Effector CD8-positive, alpha-beta T cell (primary cell): ENCODE results near the gene MAGI2.

Experiments used
- DNase-seq: peaks from one replicate; lab custom pipeline; 2025; lab: John Stamatoyannopoulos, UW

MAGI2 gene

DNA sequence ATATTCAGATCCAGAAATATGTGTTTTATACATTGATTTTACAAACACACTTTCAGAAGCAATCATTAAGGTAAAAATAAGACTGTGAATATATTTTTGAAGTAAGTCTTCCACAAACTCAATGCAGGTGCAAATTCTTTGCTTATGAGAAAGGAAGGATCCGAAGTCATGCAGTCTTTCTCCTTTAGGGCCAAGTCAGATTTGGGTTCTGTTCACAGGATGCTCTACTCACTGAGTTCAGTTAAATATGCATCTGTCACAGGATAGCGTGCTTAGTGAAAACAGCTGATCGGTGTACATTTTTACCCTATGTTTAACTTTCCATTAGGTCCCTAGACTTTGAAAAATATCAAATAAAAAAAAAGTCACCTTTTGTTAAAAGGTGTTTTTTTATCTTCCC is 1046.4 kb downstream of the MAGI2 start:
- DNase-seq = no peak

DNA sequence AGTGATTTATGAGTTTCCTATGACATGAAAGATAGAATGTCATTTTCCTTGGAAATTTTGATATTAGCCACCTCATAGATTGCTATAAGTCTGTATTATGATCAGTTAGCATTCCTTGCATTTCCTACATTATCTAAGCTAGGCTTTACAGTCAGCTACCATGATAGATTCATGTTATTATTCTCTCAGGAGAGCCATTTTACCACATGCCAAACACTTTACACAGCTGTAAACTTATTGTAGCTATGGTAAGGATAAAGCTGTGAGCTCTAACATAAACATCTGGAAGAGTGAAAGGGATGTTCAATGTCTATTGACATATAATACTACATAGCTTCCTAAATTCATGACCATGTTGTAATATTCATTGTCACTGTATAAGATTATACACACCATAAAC is 1046.9 kb downstream of the MAGI2 start:
- DNase-seq = no peak

DNA sequence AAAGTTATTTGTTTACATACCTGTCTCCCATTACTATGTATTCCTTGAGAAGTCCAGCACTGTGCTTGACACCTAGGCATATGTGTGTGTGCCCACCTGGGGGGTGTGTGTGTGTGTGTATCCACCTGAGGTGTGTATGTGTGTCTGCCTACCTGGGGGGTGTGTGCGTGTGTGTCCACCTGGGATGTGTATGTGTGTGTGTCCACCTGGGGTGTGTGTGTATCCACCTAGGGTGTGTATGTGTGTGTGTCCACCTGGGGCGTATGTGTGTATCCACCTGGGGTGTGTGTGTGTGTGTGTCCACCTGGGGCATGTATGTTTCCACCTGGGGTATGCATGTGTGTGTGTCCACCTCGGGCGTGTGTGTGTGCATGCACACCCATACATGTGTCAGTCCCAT is 1051.4 kb downstream of the MAGI2 start:
- DNase-seq = no peak

DNA sequence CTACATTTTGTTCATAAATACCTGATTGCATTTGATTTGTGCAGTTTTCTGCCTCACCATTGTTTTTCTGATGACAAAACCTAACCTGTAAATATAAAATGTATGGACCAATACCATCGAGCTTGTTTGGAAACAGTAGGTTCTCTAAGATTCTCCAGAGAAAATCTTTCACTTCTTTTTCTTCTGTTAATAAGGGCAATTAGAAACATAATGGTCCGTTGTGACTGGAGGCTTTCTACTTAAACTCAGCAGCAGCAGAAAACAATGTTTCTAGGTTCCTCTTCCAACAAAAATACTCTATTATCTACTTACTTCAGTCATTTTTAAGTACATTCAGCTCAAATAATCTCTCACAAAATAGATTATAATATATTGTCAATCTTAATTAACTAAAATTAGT is 1053.4 kb downstream of the MAGI2 start:
- DNase-seq = no peak

DNA sequence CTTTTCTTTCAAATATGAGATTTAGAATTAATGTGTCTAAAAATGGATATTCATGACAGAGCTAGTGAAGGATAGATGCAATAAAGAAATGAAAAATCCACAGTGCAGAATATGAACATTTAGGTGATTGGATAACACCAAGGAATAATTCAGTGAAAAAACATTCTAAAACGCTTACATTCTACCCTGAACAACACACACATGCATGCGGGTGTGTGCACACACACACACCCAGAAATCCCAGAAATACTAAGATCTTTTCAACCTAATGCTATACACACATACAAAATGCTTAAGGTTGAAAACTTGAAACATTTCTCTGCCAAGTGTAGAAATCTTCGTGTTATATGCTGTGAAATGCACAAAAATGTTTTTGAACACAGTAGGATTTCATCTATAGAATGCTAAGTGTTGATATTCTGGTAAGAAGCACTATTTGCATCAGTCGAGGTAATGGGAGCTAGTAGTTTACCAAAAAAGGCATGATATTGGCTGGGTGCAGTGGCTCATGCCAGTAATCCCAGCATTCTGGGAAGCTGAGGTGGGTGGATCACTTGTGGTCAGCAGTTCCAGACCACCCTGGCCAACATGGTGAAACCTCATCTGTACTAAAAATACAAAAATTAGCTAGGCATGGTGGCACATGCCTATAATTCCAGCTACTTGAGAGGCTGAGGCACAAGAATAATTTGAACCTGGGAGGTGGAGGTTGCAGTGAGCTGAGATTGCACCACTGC is 1054.3 kb downstream of the MAGI2 start:
- no peak for DNase-seq

DNA sequence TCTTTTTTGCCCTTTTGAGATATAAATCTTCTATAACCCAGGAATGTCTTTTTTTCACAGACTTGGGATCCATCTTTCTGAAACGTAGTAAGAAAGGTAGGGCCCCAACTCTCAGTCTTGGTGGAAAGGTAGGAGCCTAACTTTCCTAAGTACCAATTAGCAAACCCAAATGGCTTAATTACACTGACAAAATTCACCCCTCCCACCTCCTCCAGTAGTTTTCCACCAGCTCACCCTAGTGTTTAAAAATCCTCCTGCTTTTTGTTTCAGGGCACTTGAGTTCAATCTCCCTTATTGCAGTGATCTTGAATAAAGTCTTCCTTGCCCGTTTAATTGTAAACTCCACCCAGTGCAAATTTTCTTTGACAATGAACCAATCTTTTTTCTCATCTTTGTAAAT is 1054.9 kb downstream of the MAGI2 start:
- DNase-seq = no peak

DNA sequence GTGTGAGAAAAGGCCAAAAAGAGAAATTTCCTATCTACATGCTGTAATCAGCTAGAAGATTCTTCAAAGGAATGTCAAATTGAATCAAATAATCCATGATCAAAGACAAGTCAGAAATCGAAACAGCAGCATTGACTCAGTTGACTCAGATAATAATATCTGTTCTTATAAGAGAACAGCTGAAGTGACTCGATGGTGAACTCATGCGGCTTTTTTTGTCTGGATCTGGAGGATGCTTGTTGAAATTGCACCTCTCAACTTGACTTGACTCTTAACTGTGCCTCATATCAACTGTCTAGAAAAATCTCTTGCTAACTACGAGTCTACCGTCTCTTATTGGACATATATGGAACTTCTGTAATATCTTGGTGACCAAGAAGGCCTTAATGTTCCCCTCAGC is 1055.4 kb downstream of the MAGI2 start:
- no peak for DNase-seq

DNA sequence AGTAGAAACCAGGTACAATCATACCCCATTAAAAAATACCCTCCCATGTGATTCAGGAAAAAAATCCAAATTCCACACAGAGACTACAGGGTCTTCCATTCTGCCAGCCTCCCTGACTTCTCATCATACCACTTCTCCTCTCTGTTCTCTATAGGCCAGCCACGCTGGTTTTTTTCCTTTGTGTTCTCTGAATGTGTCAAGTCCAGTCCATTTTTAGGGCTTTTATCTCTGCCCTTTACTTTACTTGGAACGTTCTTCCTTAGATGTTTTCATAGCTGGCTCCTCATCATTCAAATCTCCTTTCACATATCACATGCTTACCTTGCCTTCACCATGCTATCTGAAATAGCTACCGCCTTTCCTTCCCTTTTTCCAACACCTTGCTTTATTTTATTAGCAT is 1057.3 kb downstream of the MAGI2 start:
- DNase-seq = no peak

DNA sequence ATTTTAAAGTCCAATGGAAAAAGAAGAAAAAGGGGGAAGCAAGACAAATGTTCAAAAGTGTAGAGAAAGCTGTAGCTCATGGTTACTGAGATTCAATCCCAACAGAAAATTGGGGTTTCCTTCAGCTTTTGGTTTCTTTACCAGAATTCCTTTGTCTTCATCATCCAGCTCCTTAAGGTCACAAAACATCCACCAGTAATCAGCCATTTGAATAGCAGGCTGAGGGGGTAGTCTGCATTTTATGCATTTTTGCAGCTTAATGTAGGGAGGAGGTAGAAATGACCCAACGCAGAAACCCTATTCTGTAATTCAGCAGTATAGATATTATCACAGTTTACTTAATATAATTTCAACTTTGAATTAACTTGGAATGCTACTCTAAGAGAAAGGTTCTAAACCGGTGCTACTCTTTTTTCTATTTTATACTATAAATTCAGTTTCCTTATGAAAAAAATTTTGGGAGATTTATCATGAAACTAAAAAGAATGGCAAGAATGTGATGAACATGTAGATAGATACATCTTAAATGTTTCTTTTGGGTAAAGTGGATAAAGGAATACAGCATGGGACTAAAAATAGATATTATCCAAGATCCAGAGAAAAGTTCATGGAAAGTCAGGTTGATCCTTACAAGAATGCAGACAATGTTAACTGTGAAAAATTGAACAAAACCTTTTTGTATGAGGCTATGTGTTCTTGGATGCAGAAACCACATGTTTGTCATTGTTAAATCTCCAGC is 1058.0 kb downstream of the MAGI2 start:
- DNase-seq = no peak

DNA sequence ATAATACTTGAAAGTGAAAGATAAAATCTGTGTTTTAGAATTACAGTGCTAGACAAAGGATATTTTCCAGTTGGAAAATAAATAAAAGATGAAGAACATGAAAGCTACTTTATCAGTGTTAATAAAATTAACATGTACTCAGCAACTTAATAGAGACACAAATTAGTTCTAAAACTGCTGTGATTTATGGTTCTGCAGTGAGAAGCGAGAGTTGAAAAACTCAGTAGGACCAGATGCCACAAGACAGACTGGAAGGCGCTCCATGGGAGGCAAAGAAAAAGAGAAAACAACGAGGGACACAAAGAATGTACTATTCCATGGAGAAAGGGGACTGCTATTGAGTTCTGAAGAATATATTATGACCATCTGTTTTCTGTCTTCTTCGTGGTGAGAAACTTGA is 1064.4 kb downstream of the MAGI2 start:
- no peak for DNase-seq

DNA sequence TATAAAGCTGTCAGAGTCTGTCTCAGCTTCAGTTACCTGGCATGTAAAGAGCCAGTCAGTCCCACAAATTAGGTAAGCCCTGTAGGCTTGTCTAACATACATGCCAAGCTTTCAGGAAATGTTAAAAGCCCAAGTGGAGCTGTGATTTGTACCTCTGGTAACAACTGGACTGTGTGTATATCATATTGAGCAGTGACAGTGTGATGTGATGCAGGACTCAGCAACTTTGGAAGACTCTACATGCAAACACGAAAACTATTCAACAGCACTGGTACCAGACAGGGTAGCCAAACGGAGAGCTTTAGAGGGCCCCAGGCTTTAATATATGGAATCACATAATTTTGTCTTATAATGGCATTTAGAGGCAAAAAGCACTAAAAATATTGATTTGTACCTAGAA is 1066.9 kb downstream of the MAGI2 start:
- no peak for DNase-seq

DNA sequence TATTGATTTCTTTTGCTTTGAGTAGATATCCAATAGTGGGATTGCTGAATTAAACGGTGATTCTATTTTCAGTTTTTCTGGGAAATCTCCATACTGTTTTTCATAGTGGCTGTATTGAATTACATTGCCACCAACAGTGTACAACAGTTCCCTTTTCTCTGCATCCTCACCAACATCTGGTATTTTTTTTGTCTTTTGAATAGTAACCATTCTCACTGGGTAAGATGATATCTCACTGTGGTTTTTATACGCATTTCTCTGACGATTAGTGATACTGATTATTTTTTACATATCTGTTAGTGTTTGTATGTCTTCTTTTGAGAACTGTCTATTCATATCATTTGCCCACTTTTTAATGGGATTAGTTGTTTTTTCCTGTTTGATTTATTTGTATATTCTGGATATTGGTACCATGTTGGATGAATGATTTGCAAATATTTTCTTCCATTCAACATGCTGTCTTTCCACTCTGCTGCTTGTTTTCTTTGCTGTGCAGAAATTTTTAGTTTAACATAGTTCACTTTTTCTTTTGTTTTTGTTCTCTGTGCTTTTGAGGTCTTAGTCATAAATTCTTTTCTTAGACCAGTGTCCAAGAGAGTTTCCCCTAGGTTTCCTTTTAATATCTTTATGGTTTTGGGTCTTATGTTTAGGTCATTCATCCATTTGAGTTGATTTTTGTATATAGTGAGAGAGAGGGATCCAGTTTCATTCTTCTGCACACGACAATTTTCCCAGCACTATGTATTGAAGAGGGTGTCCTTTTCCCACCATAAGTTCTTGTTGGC is 1070.2 kb downstream of the MAGI2 start:
- DNase-seq = no peak

DNA sequence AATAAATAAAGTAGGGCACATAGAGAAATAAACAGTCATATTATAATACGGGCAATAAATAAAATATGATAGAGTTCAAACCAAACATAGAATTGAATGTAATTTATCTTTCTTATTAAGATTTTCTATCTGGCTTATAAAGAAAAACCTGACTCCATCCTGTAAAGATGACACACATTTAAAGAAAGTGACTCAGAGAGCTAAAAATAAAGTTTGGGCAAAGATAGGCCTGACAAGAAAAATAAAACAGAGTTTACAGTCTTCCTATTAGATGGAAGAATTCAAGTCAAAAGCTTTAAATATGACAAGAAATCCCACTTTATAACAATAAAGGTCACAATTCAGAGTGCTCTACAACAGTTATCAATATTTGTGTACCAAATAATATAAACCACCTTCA is 1074.3 kb downstream of the MAGI2 start:
- DNase-seq = no peak

DNA sequence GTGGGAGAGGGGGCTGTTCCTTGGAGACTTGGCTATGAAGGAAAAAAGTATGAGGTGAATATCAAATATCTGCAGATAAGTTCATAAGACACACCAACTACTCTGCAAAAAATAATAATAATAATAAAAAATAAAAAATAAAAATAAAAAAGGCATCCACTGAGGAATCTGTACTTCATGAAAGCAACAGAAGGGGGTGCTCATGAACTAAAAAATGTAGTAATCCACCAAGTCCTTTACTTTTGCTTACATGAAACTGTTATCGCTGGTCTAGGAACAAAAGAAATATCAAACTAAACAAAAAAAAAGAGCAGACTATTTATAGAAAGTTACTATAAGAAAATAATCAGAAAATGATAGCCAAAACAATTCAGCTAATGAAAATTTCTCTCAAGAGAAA is 1075.9 kb downstream of the MAGI2 start:
- no peak for DNase-seq

DNA sequence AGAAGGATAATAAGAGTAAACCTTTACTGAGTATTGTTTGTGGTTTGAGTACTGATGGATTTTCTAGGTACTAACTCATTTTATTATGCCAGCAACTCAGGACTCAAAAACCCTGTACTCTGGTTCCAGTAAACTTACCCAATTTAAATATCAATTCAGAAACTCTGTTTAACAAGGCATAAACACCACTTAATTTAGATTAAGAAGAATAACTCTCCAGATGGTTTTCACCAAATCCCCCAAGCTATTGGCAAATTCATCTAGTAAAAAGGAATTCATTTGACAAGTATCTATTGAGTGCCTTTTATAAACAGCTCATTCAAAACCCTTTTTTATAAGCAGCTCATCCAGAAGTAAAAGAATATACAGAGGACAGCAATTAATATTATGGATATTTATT is 1082.5 kb downstream of the MAGI2 start:
- DNase-seq = no peak

DNA sequence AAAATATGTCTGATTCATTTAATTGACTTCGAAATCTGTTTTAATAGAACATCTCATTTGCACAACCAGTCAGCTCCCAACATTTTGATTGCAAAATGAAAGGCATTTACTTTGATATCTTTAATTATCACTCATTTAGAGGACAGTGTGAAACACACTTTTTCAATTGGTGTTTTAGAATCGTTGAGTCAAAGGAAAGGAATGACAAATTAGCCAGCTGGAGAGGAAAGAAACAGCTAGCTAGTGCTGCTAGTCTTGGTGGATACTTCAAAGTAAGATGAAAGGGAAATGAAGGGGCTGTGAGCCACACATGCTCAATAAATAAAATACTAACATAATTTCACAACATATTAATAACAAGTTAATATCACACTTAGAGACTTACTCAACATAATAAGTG is 1084.7 kb downstream of the MAGI2 start:
- no peak for DNase-seq

DNA sequence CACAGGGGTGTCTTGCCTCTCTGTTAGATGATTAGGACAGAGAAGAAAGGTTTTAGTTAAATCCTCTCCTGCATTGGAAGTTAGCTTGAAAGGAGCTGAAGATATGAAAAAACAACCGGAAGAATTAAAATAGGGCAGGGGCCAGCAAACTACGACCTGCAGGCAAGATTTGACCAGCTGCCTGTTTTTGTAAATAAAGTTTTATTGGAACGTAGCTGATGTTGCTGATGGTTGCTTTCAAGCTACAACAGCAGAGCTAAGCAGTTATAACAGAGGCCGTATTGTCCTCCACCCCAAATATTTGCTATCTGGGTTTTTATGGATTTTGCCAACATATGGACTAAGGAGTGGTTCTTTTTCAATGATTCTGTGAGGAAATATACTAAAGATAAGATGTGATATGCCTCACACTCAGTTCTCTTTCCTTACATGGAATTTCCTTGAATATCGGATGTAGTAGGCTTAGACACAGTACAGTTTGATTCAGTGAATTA is 1086.1 kb downstream of the MAGI2 start:
- DNase-seq = no peak

DNA sequence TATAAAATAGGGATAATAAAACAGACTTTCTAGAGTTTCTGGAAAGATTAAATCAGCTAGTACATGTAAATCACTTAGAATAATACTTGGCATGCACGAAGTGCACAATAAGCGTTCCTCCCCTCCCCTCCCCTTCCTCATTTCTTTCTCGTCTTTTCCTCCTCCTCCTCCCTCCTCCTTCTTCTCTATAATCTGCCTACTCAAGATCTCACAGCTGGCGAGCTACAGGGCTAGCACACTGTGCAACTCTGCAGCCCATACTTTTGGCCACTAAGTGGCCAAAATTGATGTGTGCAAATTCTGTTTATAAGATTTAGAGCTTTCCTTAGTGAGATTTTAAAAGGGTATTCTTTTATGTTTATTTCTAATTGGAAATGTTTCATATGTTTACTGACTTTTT is 1089.6 kb downstream of the MAGI2 start:
- DNase-seq = no peak

DNA sequence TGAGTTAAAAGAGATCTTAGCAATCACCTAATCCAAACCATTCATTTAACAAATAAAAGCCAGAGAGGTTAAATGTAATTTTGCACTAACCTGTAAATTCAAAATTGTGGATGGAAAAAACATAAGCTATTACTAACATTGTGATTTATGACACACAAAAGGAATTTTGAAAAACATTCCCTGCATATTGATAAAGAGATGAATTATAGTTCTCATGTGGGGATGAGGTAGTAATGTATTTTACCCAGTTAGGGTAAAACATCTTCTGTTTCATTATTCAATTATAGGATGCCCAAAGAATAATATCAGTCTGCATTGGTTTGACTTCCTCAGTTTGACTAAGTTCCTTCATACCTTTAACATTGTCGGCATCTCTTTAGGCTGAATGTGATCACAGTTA is 1093.6 kb downstream of the MAGI2 start:
- DNase-seq = no peak

DNA sequence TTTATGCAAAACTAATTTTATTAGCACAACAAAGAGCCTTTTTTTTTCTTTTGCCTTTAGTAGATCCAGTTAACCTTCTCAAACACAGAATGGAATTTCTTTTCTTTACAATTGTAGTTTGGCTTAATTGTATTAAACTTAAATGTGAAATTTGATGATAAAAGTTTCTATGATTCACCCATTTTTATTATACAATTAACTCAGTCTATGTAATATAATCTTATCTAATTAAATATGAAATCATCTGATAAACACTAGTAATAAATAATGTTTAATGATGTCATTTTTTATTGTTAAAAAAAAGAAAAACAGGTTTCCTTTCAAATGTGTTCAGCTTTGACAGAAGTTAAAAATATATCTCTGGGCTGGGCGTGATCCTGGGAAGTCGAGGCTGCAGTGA is 1095.8 kb downstream of the MAGI2 start:
- no peak for DNase-seq

DNA sequence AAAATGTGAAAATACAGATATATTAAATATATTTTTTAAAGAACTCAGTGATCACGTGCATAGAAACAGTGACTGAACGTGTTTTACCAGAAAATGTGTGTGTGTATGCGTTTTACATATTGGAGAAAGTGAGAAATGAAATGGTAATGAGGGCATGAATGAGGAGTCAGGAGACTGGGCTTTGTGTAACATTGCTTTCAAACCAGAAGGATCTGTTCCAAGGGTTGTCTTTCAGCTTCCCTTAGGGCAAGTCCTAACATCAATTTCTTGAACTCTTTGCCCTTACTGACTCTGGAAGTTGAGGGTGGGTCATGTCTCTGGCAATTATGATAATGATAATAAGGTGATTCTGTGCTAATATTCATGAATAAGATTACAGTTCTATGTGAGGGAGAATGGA is 1097.6 kb downstream of the MAGI2 start:
- no peak for DNase-seq

DNA sequence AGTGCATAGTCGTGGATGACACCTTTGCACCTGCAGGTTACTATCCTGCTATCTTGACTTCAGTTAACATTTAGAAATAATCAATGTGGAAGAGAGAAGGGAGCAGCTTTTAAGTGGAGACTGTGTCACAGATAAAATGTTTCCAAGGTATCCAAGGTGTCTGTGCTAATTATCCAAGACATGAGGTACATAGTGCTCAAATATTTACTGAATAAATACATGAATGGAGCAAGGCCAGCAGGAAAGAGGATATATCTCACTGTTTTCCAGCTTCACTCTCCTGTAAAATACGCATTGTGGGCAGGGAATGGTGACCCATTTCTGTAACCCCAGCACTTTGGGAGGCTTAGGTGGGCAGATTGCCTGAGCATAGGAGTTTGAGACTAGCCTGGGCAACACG is 1102.5 kb downstream of the MAGI2 start:
- no peak for DNase-seq

DNA sequence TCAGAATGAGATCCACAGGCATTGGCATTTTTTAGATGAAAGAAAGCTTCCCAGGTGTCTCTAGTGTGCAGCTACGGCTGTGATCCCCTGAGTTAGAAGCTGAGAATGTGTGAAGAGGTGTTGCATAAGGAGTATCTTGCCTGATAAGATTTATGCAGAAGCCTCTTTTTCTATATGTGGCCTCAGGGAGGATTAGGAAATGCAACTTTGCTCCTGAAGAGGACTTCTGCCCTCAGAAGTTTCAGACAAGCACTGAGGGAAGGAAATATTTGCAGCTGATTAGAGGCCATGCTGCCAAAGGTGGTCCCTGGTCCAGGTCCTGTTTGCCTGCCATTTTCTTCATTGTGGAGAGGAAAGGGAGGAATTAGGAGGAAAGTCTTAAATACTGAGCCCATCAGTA is 1103.1 kb downstream of the MAGI2 start:
- no peak for DNase-seq
